DOHH2 (cell line): ENCODE results near the gene TFCP2L1.

Experiments used
- CTCF ChIP-seq: fragments of 200-600 bp; sonication (generic); IDR thresholded peaks from one replicate; pipeline ENCODE4 v1.5.1; 2014; ENCODE audit warnings: antibody characterized with exemption, mild to moderate bottlenecking, low read depth, low read length; ENCODE audit not compliant: poor library complexity, severe bottlenecking
- EZH2phosphoT487 ChIP-seq: fragments of 200-600 bp; sonication (generic); IDR thresholded peaks from 2 replicates; pipeline ENCODE4 v1.6.1; 2017; ENCODE audit warnings: borderline replicate concordance, mild to moderate bottlenecking, antibody characterized with exemption, low read length, moderate library complexity, mixed read lengths

- TF ChIP-seq CTCF (no peak), EZH2phosphoT487 (no peak)
Measured at GRCh38 chr2:121234791-121235190, 50.2 kb downstream of the TFCP2L1 start.
